Activated naive CD8-positive, alpha-beta T cell treated with anti-CD3 and anti-CD28 coated beads, Interleukin-2, amount 10 ng/mL, durations not matched to agents 7 days and 5 days (primary cell): ENCODE results near the gene CREBZF. TPM values are rescaled to one million over a fixed set of nuclear protein-coding genes. Genes with fewer than 3 reads are reported as not detected.
"Not testable (repeated sequence)": the region's sequence is repeated elsewhere in the genome, so short reads cannot be mapped to it uniquely, and the experiment has no call there.

Experiments used
- ATAC-seq: fragments of 150-1000 bp; cut with Tn5 transposase; one replicate; pipeline ENCODE4 v1.10.0; 2021; ENCODE audit warnings: low read depth, moderate library complexity
- POLR2A ChIA-PET: fragments of 350-600 bp; sonication (Branson Sonifier 250); formaldehyde crosslinking; loops from one replicate; lab custom pipeline; 2021; ENCODE audit warnings: antibody characterized with exemption; lab: Charles Lee
- DNase-seq: peaks from one replicate; pipeline ENCODE4 v3.0.0; 2021
- H3K27ac Mint-ChIP-seq: one replicate; pipeline ENCODE4 v1.8.0; 2022; ENCODE audit warnings: mild to moderate bottlenecking, mixed read lengths
- H3K27me3 Mint-ChIP-seq: one replicate; pipeline ENCODE4 v1.8.0; 2022; ENCODE audit warnings: mild to moderate bottlenecking, moderate library complexity, mixed read lengths
- H3K36me3 Mint-ChIP-seq: one replicate; pipeline ENCODE4 v1.8.0; 2021; ENCODE audit warnings: mild to moderate bottlenecking, mixed read lengths
- H3K4me1 Mint-ChIP-seq: one replicate; pipeline ENCODE4 v1.8.0; 2021; ENCODE audit warnings: mixed read lengths
- H3K4me3 Mint-ChIP-seq: one replicate; pipeline ENCODE4 v1.8.0; 2022; ENCODE audit warnings: mild to moderate bottlenecking, moderate library complexity, mixed read lengths
- H3K9me3 Mint-ChIP-seq: one replicate; pipeline ENCODE4 v1.8.0; 2021; ENCODE audit warnings: mixed read lengths
- total RNA-seq, 2 experiments: library from RNA; stranded (reverse); gene quantifications; one replicate each; pipeline ENCODE4 v1.2.3, GENCODE V29; 2021

The CREBZF gene
- total RNA-seq, 2 experiments from 2014 or later, result 77.7 to 78.4 TPM

GRCh38 chr11:85628771-85629341 is 36.1 kb downstream of the CREBZF start:
- peak overlapping the region; percentile 97 for H3K4me3 Mint-ChIP-seq
- peaks cover 16% of the 10 kb centered on the region for H3K36me3 Mint-ChIP-seq
- ATAC-seq (peak; percentile 4), DNase-seq (no peak)
- POLR2A ChIA-PET, result interaction anchor here (0.7 to 3.8 kb wide), 9 partner anchors 16 to 673 kb away, joined by 3 to 48 read pairs (median 4); partner anchors contain the start of genes CREBZF, EED, HIKESHI and TMEM126A
- peaks cover 2% of the 10 kb centered on the region for H3K27me3 Mint-ChIP-seq
- H3K9me3 Mint-ChIP-seq, result no peaks in the 10 kb centered on the region
- peaks cover 32% of the 10 kb centered on the region for H3K4me1 Mint-ChIP-seq
- H3K27ac Mint-ChIP-seq, result peak overlapping the region; percentile 95

- peaks cover 29% of the 10 kb centered on the region for H3K4me1 Mint-ChIP-seq
- H3K9me3 Mint-ChIP-seq, result no peaks in the 10 kb centered on the region
- ATAC-seq, result peak; percentile 99
- H3K27ac Mint-ChIP-seq, result peak within 1 kb of the TSS; percentile 95
- peak; percentile 94 for DNase-seq
- H3K27me3 Mint-ChIP-seq, result peaks cover 2% of the 10 kb centered on the region
- H3K36me3 Mint-ChIP-seq, result peaks cover 16% of the 10 kb centered on the region
- POLR2A ChIA-PET, result interaction anchor here (0.7 to 3.8 kb wide), 12 partner anchors 17 to 674 kb away, joined by 3 to 48 read pairs (median 4); partner anchors contain the start of genes CCDC83, CREBZF, EED and HIKESHI
- peak within 1 kb of the TSS; percentile 97 for H3K4me3 Mint-ChIP-seq
Measured at GRCh38 chr11:85627998-85628770, 36.7 kb downstream of the CREBZF start, which contains the start of gene TMEM126B. Gene TMEM126B (plus strand): TSS chr11:85628593. CDS start chr11:85628608, 15 bp downstream.

- H3K27ac Mint-ChIP-seq, result peak within 1 kb of the TSS; percentile 95
- peak within 1 kb of the TSS; percentile 97 for H3K4me3 Mint-ChIP-seq
- DNase-seq (peak; percentile 32), ATAC-seq (no peak)
- no peaks in the 10 kb centered on the region for H3K9me3 Mint-ChIP-seq
- peaks cover 16% of the 10 kb centered on the region for H3K36me3 Mint-ChIP-seq
- H3K27me3 Mint-ChIP-seq, result peaks cover 2% of the 10 kb centered on the region
- H3K4me1 Mint-ChIP-seq, result peaks cover 29% of the 10 kb centered on the region
- POLR2A ChIA-PET, result interaction anchor here (1.0 to 3.8 kb wide), 11 partner anchors 14 to 675 kb away, joined by 3 to 48 read pairs (median 4); partner anchors contain the start of genes CCDC83, CREBZF, EED and HIKESHI
Measured at GRCh38 chr11:85627332-85627997, 37.5 kb downstream of the CREBZF start, which contains the start of gene DLG2. Gene DLG2 (minus strand): TSS chr11:85627344.

- Mint-ChIP-seq H3K4me3 (peak overlapping the region; percentile 97), H3K27me3 (peaks cover 2% of the 10 kb centered on the region), H3K9me3 (no peaks in the 10 kb centered on the region)
Measured at GRCh38 chr11:85626496-85626895, 38.4 kb downstream of the CREBZF start.

GRCh38 chr11:85620256-85620655 is 44.7 kb downstream of the CREBZF start:
- ATAC-seq, result no peak
- Mint-ChIP-seq H3K9me3 (no peaks in the 10 kb centered on the region), H3K36me3 (peaks cover 2% of the 10 kb centered on the region), H3K27ac (no peak overlapping the region), H3K4me3 (no peak overlapping the region), H3K4me1 (peaks cover 3% of the 10 kb centered on the region), H3K27me3 (peaks cover 5% of the 10 kb centered on the region)
- POLR2A ChIA-PET, result no interaction called here
- DNase-seq, result no peak

More at GRCh38 chr11:85626496-85626895, 38.4 kb downstream of the CREBZF start:
- H3K36me3 Mint-ChIP-seq, result peaks cover 10% of the 10 kb centered on the region
- DNase-seq (no peak), ATAC-seq (no peak)
- H3K4me1 Mint-ChIP-seq, result peaks cover 29% of the 10 kb centered on the region
- H3K27ac Mint-ChIP-seq, result no peak overlapping the region
- POLR2A ChIA-PET, result interaction anchor here (1.0 to 3.8 kb wide), 5 partner anchors 13 to 619 kb away, joined by 3 to 48 read pairs (median 12); partner anchors contain the start of genes CREBZF, EED and TMEM126A

- H3K4me1 Mint-ChIP-seq, result peaks cover 1% of the 10 kb centered on the region
- H3K27ac Mint-ChIP-seq, result no peak overlapping the region
- no peaks in the 10 kb centered on the region for H3K36me3 Mint-ChIP-seq
- POLR2A ChIA-PET, result no interaction called here
- ATAC-seq (no peak), DNase-seq (no peak)
- no peak overlapping the region for H3K4me3 Mint-ChIP-seq
- no peaks in the 10 kb centered on the region for H3K9me3 Mint-ChIP-seq
- peaks cover 4% of the 10 kb centered on the region for H3K27me3 Mint-ChIP-seq
Measured at GRCh38 chr11:85619499-85619898, 45.4 kb downstream of the CREBZF start.

- H3K27ac Mint-ChIP-seq, ATAC-seq, DNase-seq, H3K4me3 Mint-ChIP-seq, H3K27me3 Mint-ChIP-seq, POLR2A ChIA-PET, H3K4me1 Mint-ChIP-seq, H3K9me3 Mint-ChIP-seq, H3K36me3 Mint-ChIP-seq: not testable (repeated sequence)
Measured at GRCh38 chr11:85611643-85612042, 53.3 kb downstream of the CREBZF start.

Other genes starting within 250 kb of the CREBZF start
- 1 to 10 TPM; 2.6 to 3.4 TPM for gene DLG2, start 37.8 kb downstream of the CREBZF start, total RNA-seq
- gene TMEM126B, start 36.5 kb downstream of the CREBZF start, total RNA-seq, result 10 to 100 TPM; 52.8 to 53.9 TPM
- 10 to 100 TPM; 27.2 to 28.8 TPM for gene TMEM126A, start 17.2 kb downstream of the CREBZF start, total RNA-seq
- under 1 TPM; 0.22 to 0.43 TPM for gene CCDC89, start 21.1 kb upstream of the CREBZF start, total RNA-seq
- 10 to 100 TPM; 28.7 to 39.3 TPM for gene SYTL2, start 146.0 kb upstream of the CREBZF start, total RNA-seq
- gene CCDC83, start 190.3 kb upstream of the CREBZF start, total RNA-seq, result not detected